Mesothelial cell of epicardium (in vitro differentiated cells): Measurements from ENCODE around the gene COL11A2. TPM values are rescaled to one million over a fixed set of nuclear protein-coding genes. Genes with fewer than 3 reads are reported as not detected.

Experiments used
- DNase-seq, 2 experiments: peaks; one replicate each; pipeline ENCODE4 v3.0.0; 2021; ENCODE audit warnings: low spot score in 2 of 2; ENCODE audit not compliant: unreplicated experiment in 2 of 2
- H3K27ac Mint-ChIP-seq: 2 replicates; pipeline ENCODE4 v1.8.0; 2021; ENCODE audit warnings: mixed read lengths
- H3K27me3 Mint-ChIP-seq: 2 replicates; pipeline ENCODE4 v1.8.0; 2021; ENCODE audit warnings: low read depth, mixed read lengths
- H3K36me3 Mint-ChIP-seq: 2 replicates; pipeline ENCODE4 v1.8.0; 2021; ENCODE audit warnings: mixed read lengths
- H3K4me1 Mint-ChIP-seq: 2 replicates; pipeline ENCODE4 v1.8.0; 2021; ENCODE audit warnings: mixed read lengths
- H3K4me3 Mint-ChIP-seq: 2 replicates; pipeline ENCODE4 v1.8.0; 2021; ENCODE audit warnings: mild to moderate bottlenecking, moderate library complexity, mixed read lengths
- H3K9me3 Mint-ChIP-seq: 2 replicates; pipeline ENCODE4 v1.8.0; 2021; ENCODE audit warnings: mixed read lengths
- total RNA-seq: library from RNA; stranded (reverse); gene quantifications from 3 replicates; pipeline ENCODE4 v1.2.1, GENCODE V29; 2021
- TF ChIP-seq, protein P1 (sequence below): fragments of 200-600 bp; sonication (generic); IDR thresholded peaks from one replicate; pipeline ENCODE4 v1.5.0; 2021; ENCODE audit warnings: antibody characterized with exemption; ENCODE audit not compliant: unreplicated experiment

The COL11A2 gene
- total RNA-seq, 1 donor from 2014 or later = 14.4 TPM

DNA sequence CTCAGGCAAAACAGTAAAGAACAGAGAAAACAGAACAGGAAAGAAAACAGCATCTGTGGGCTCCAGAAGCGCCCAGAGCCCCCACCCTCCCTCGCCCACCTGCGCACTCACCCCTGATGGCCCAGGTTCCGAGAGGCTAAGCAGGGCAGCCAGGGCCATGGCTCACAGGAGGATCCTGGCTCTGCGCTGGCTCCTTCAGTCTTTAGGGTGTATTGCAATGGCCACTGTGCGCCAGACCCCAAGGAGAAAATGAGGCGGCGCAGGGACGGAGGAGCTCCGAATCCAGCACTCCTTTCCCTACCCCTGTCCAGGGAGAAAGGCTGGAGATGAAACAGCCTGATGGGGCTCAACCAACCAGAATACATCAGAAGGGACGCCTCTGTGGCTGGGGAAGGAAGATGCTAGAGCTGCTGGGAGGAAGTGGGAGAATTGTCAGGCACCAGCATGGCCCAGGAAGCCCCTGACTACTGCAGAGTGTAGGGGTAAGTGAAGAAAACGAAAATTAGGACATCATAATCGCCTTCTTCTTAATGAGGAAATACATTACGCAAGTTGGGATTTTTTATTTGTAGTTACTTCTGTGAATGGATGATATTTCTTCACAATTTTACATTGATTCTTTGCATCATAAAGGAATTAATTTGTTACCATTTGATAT, 49.0 kb downstream of the COL11A2 start:
- DNase-seq = no peak
- TF ChIP-seq, protein P1, sequence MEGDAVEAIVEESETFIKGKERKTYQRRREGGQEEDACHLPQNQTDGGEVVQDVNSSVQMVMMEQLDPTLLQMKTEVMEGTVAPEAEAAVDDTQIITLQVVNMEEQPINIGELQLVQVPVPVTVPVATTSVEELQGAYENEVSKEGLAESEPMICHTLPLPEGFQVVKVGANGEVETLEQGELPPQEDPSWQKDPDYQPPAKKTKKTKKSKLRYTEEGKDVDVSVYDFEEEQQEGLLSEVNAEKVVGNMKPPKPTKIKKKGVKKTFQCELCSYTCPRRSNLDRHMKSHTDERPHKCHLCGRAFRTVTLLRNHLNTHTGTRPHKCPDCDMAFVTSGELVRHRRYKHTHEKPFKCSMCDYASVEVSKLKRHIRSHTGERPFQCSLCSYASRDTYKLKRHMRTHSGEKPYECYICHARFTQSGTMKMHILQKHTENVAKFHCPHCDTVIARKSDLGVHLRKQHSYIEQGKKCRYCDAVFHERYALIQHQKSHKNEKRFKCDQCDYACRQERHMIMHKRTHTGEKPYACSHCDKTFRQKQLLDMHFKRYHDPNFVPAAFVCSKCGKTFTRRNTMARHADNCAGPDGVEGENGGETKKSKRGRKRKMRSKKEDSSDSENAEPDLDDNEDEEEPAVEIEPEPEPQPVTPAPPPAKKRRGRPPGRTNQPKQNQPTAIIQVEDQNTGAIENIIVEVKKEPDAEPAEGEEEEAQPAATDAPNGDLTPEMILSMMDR = no peak
- Mint-ChIP-seq H3K4me1 (no peaks in the 10 kb centered on the region), H3K9me3 (no peaks in the 10 kb centered on the region), H3K36me3 (no peaks in the 10 kb centered on the region), H3K27me3 (peaks cover 37% of the 10 kb centered on the region), H3K4me3 (no peak overlapping the region), H3K27ac (no peak overlapping the region)

GRCh38 chr6:33142501-33143070, 49.7 kb downstream of the COL11A2 start:
- H3K36me3 Mint-ChIP-seq = no peaks in the 10 kb centered on the region
- no peak overlapping the region for H3K4me3 Mint-ChIP-seq
- H3K9me3 Mint-ChIP-seq = no peaks in the 10 kb centered on the region
- peaks cover 33% of the 10 kb centered on the region for H3K27me3 Mint-ChIP-seq
- no peak for DNase-seq
- H3K4me1 Mint-ChIP-seq = no peaks in the 10 kb centered on the region
- H3K27ac Mint-ChIP-seq = no peak overlapping the region
- TF ChIP-seq, protein P1 = no peak

DNA sequence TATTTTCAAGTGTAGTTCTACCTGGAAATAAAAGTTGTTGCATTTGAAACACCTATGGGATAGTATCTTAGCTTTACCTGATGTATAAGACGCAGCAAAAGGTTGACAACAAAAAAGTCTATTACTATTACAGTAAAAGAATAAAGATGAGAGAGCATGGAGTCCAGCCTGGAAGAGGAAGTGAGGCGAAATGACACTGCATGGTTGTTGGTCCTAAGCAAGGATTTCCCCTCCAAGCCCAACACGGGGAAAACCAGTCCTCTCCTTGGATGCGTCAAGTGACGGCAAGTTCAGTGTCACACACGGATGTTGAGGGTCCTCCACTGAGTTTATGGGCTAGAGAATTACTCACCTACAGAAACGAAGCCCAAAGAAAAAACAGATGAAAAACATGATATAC, 51.7 kb downstream of the COL11A2 start:
- no peaks in the 10 kb centered on the region for H3K9me3 Mint-ChIP-seq
- no peaks in the 10 kb centered on the region for H3K36me3 Mint-ChIP-seq
- no peak overlapping the region for H3K27ac Mint-ChIP-seq
- TF ChIP-seq, protein P1 = no peak
- no peak overlapping the region for H3K4me3 Mint-ChIP-seq
- no peaks in the 10 kb centered on the region for H3K4me1 Mint-ChIP-seq
- peaks cover 32% of the 10 kb centered on the region for H3K27me3 Mint-ChIP-seq
- DNase-seq = no peak

GRCh38 chr6:33139596-33140206, 52.6 kb downstream of the COL11A2 start:
- H3K9me3 Mint-ChIP-seq = no peaks in the 10 kb centered on the region
- TF ChIP-seq, protein P1 = no peak
- H3K4me1 Mint-ChIP-seq = no peaks in the 10 kb centered on the region
- DNase-seq = no peak
- no peaks in the 10 kb centered on the region for H3K36me3 Mint-ChIP-seq
- peaks cover 31% of the 10 kb centered on the region for H3K27me3 Mint-ChIP-seq
- H3K27ac Mint-ChIP-seq = no peak overlapping the region
- no peak overlapping the region for H3K4me3 Mint-ChIP-seq

GRCh38 chr6:33136310-33136900, 55.9 kb downstream of the COL11A2 start:
- Mint-ChIP-seq H3K4me1 (no peaks in the 10 kb centered on the region), H3K27me3 (peaks cover 8% of the 10 kb centered on the region), H3K27ac (no peak overlapping the region), H3K9me3 (no peaks in the 10 kb centered on the region), H3K36me3 (no peaks in the 10 kb centered on the region), H3K4me3 (no peak overlapping the region)
- no peak for DNase-seq
- TF ChIP-seq, protein P1 = no peak
